HG03442 (cell line): Measurements from ENCODE around the gene LDLRAD4.

ENCODE experiments used
- ATAC-seq: cut with Tn5 transposase; IDR thresholded peaks from one replicate; pipeline ENCODE4 v1.9.1; 2021; ENCODE audit warnings: mild to moderate bottlenecking, moderate library complexity; ENCODE audit not compliant: unreplicated experiment

LDLRAD4 gene

GRCh38 chr18:13302457-13303225, 84.1 kb downstream of the LDLRAD4 start:
- ATAC-seq = no peak

- ATAC-seq = no peak
Measured at GRCh38 chr18:13303756-13304364, 85.3 kb downstream of the LDLRAD4 start.

- ATAC-seq = no peak
Measured at GRCh38 chr18:13305301-13305700, 86.7 kb downstream of the LDLRAD4 start.

- ATAC-seq = no peak
Measured at GRCh38 chr18:13306583-13306982, 88.0 kb downstream of the LDLRAD4 start.

- ATAC-seq = no peak
Measured at GRCh38 chr18:13308369-13308768, 89.8 kb downstream of the LDLRAD4 start.

- no peak for ATAC-seq
Measured at GRCh38 chr18:13309031-13309747, 90.6 kb downstream of the LDLRAD4 start.

GRCh38 chr18:13309748-13310670, 91.4 kb downstream of the LDLRAD4 start:
- no peak for ATAC-seq

- no peak for ATAC-seq
Measured at GRCh38 chr18:13311193-13311592, 92.6 kb downstream of the LDLRAD4 start.

- ATAC-seq = no peak
Measured at GRCh38 chr18:13312515-13312914, 94.0 kb downstream of the LDLRAD4 start.

- no peak for ATAC-seq
Measured at GRCh38 chr18:13313006-13313686, 94.6 kb downstream of the LDLRAD4 start.

- no peak for ATAC-seq
Measured at GRCh38 chr18:13315000-13315399, 96.4 kb downstream of the LDLRAD4 start.

- ATAC-seq = no peak
Measured at GRCh38 chr18:13316063-13316462, 97.5 kb downstream of the LDLRAD4 start.

- no peak for ATAC-seq
Measured at GRCh38 chr18:13317801-13318200, 99.2 kb downstream of the LDLRAD4 start.

GRCh38 chr18:13318731-13319501, 100.4 kb downstream of the LDLRAD4 start:
- ATAC-seq = no peak

- no peak for ATAC-seq
Measured at GRCh38 chr18:13319629-13320028, 101.1 kb downstream of the LDLRAD4 start.

GRCh38 chr18:13320096-13320495, 101.5 kb downstream of the LDLRAD4 start:
- ATAC-seq = no peak

- no peak for ATAC-seq
Measured at GRCh38 chr18:13320891-13321425, 102.4 kb downstream of the LDLRAD4 start.

- no peak for ATAC-seq
Measured at GRCh38 chr18:13321923-13322322, 103.4 kb downstream of the LDLRAD4 start.

GRCh38 chr18:13323186-13323585, 104.6 kb downstream of the LDLRAD4 start:
- ATAC-seq = no peak
